ENCODE measurements around the gene SCYL2.

The SCYL2 gene

DNA sequence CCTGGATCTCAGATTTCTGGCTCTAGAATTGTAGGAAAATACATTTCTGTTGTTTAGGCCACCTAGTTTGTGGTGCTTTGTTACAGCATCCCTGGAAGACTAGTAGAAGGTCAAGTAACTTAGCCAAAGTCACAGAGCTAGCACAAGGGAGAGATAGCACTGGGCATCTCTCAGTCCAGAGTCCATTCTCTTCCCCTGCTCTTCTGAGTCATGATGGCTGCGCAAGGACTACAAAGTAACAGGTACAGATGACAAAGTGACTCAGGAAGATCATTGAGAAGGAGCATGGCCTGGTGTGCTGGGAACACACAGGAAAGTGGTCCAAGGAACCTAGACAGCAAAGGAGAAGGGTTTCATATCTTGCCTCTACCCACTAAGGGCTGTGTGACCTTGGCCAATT, 109.2 kb downstream of the SCYL2 start:
- DNase-seq, result no peak

DNA sequence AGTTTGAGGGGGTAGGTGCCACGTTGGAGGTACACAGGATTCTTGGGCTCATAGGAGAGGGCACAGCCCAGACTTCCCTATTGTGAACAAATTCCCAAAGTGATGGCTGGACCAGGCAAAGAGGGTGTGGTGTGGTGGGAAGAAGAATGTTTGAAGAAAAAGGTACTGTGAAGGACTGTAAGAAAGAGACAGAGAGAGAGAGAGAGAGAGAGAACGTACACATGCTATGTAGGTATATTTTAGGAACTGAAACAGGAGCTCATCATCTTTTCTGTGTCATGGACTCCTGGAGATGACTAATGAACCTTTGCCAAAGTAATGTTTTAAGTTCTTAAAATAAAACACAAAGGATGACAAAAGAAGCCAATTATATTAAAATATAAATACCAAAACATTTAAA, 114.4 kb downstream of the SCYL2 start:
- no peak for DNase-seq

DNA sequence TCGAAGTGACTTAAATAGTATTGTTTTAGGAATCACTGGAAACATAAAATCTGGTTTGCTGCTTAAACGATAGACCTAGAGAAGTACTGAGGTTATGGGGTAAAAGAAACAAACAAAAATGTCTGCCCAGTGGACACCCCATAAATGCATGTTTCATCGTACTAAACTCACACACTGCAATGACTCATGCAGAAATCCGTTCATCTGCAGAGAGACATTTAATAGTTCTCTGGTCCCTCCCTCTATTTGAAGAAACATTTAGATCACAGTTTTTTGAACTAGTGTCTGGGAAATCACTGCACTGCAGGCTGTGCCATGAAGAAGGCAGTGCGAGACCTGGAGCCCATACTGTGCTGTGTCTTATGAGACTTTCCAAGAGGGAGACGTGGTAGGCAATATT, 115.4 kb downstream of the SCYL2 start:
- no peak for DNase-seq

DNA sequence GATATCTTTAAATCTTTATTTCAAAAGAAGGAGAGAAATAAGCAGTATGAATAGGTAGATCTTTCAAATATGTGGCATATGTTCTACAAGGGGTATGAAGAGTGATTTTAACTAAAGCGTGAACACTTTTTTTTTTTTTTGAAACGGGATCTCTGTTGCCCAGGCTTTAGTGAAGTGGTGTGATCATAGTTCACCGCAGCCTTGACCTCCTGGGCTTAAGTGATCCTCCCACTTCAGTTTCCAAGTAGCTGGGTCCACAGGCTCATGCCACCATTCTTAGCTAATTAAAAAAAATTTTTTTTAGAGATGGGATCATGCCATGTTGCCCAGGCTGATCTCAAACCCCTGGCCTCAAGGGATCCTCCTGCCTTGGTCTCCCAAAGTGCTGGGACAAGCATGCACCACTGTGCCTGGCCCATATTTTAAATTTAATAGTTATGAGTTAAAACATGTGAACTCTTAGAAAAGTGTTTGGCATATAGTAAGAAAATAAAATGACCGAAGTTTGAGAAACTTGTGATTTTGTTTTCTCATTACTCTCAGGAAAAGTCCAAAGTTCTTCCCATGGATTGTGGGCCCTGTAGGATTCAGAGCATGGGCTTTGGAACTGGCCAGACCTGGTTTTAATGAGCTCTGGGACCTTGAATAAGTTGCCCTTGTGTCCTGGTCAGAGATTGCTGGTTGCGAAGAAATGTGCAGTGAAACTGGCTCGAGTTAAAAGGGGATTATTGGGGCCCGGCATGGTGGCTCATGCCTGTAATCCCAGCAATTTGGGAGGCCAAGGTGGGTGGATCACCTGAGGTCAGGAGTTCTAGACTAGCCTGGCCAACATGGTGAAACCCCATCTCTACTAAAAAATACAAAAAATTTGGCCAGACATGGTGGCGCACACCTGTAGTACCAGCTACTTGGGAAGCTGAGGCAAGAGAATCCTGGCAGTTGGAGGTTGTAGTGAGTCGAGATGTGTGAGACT, 116.9 kb downstream of the SCYL2 start:
- DNase-seq, result no peak

DNA sequence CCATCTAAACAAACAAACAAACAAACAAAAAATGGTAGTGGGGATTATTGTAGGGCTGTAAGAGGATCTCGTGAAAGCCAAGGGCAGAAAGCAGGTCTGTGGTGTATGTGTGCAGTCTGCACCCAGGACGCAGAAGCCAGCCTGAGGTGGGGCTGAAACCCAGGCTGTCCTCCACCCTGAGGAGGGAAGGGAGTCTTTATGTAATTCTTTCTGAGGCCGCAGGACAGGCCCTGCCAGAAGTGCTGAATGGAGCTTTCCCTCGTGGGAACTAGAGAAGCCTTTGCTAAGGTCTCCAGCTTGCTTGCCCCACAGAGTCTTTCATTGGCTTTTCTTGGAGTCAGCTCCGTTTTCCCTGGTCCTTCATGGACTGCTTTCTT, 117.6 kb downstream of the SCYL2 start:
- no peak for DNase-seq

DNA sequence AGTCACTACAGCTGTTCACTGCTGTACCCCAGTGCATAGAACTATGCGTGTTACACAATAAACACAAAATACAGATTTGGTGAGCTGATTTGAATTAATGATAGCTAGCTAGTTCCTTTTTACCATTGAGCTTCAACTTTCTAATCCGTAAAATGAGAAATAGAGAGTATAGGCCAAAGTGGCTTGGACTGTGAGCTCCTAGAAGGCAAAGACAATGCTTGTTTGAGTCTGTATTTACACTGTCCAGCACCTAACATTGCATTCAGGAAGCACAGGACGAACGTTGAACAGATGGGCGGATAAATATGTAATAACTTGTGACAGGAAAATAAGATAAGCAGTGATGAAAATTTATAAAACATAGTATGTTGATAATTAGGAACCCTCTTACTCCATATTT, 121.4 kb downstream of the SCYL2 start:
- no peak for DNase-seq
